Transverse colon (tissue), 4 donors: ENCODE measurements around the gene TENM4. TPM values are rescaled to one million over a fixed set of nuclear protein-coding genes. Genes with fewer than 3 reads are reported as not detected.

Experiments
- DNase-seq: peaks from one replicate; pipeline ENCODE4 v3.0.0-alpha.2; 2019
- H3K27ac ChIP-seq, 4 donors: fragments of 200-600 bp; sonication (generic); 2 replicates each; pipeline ENCODE4 v1.5.1; 2016 to 2018; ENCODE audit warnings: inconsistent platforms in 4 of 4
- H3K27me3 ChIP-seq: fragments of 200-600 bp; sonication (generic); 2 replicates; pipeline ENCODE4 v1.5.1; 2017; ENCODE audit warnings: inconsistent platforms
- H3K36me3 ChIP-seq, 4 donors: fragments of 200-600 bp; sonication (generic); 2 replicates each; pipeline ENCODE4 v1.5.1; 2017 to 2019; ENCODE audit warnings: inconsistent platforms in 4 of 4
- H3K4me1 ChIP-seq, 4 donors: fragments of 200-600 bp; sonication (generic); 2 replicates each; pipeline ENCODE4 v1.5.1; 2017 to 2020; ENCODE audit warnings: inconsistent platforms in 4 of 4
- H3K4me3 ChIP-seq, 4 donors: fragments of 200-600 bp; sonication (generic); 1 replicate in 1 of 4; 2 replicates in 3 of 4; pipeline versions ENCODE4 v1.5.1 to v1.6.1; 2017 to 2019; ENCODE audit warnings: inconsistent platforms in 4 of 4
- H3K9me3 ChIP-seq, 2 donors: fragments of 200-600 bp; sonication (generic); 2 replicates each; pipeline ENCODE4 v1.5.1; 2017 to 2019; ENCODE audit warnings: inconsistent platforms in 2 of 2
- CTCF ChIP-seq, 5 experiments: fragments of 200-600 bp in 3 of 5; fragments of 450-650 bp in 2 of 5; sonication (generic) in 3 of 5; IDR thresholded peaks; 1 replicate in 2 of 5; 2 replicates in 3 of 5; pipeline ENCODE4 v1.5.1; 2016 to 2017; ENCODE audit warnings: antibody characterized with exemption in 5 of 5, inconsistent platforms in 3 of 5, mild to moderate bottlenecking in 2 of 5, moderate library complexity in 1 of 5
- EP300 ChIP-seq: sonication (generic); formaldehyde crosslinking; IDR thresholded peaks from one replicate; pipeline ENCODE4 v1.6.1; 2017; ENCODE audit warnings: antibody characterized with exemption, low read depth
- POLR2A ChIP-seq: fragments of 450-650 bp; IDR thresholded peaks from one replicate; pipeline ENCODE4 v1.6.1; 2016; ENCODE audit warnings: antibody characterized with exemption, mild to moderate bottlenecking, moderate library complexity
- POLR2AphosphoS5 ChIP-seq, 3 donors: sonication (generic); formaldehyde crosslinking; IDR thresholded peaks; one replicate each; pipeline ENCODE4 v1.6.1; 2016; ENCODE audit warnings: antibody characterized with exemption in 3 of 3
- WGBS, 2 donors: methylation state at CpG; one replicate each; pipeline ENCODE4 v1.1.5; 2018; ENCODE audit warnings: low coverage in 1 of 2; 5-methylcytosine and 5-hydroxymethylcytosine counted together
- in situ Hi-C, 4 donors: fragments of 200-750 bp; cut with MboI; loops; one replicate each; pipeline versions ENCODE4 v1.15.0 to v1.15.1; 2017; ENCODE audit warnings: low sequenced_read_pairs in 3 of 4, low pct_ligation_motif_present in 1 of 4, low pct_unique_long_range_greater_than_20kb in 1 of 4
- intact Hi-C: fragments of 100-400 bp; cut with DNase I; formaldehyde crosslinking; loops from one replicate; pipeline ENCODE4 v1.15.1; 2023; ENCODE audit warnings: low total_unique reads
- total RNA-seq, 4 donors: library from RNA; depleted of rRNA; stranded (reverse); fragments of >200 nt; gene quantifications; one replicate each; pipeline ENCODE4 v1.1.0, GENCODE V29; 2016

The TENM4 gene
- total RNA-seq, 4 donors from 2014 or later: 0.14 to 0.79 (median 0.39) TPM

- H3K36me3 ChIP-seq: no peaks in the 10 kb centered on the region
- H3K9me3 ChIP-seq: no peaks in the 10 kb centered on the region
- no peak for DNase-seq
- H3K27ac ChIP-seq: no peak overlapping the region
- no peaks in the 10 kb centered on the region for H3K27me3 ChIP-seq
- in situ Hi-C loops (no loop called here), intact Hi-C loops (no loop called here)
- H3K4me3 ChIP-seq: no peak overlapping the region
- TF ChIP-seq EP300 (no peak), CTCF (IDR thresholded peaks at IDR 0.05) (no peak), POLR2A (no peak), POLR2AphosphoS5 (IDR thresholded peaks at IDR 0.05) (no peak)
- 86% methylated on average over 2 of the region's 2 CpGs; no CpG with 5 or more reads in 1 of the 2 donors for WGBS, 2 donors
- no peaks in the 10 kb centered on the region for H3K4me1 ChIP-seq
These were observed 50.4 kb downstream of the TENM4 start for GRCh38 chr11:79390477-79390876.

GRCh38 chr11:79388201-79388600 lies 52.6 kb downstream of the TENM4 start:
- no peaks in the 10 kb centered on the region for H3K27me3 ChIP-seq
- no peak overlapping the region for H3K27ac ChIP-seq
- 69 to 73% methylated on average over 2 of the region's 2 CpGs for WGBS, 2 donors
- DNase-seq: no peak
- in situ Hi-C loops: loop anchor here in 1 of 4 donors (10.0 kb wide), 1 partner anchor 63 kb away; no protein-coding TSS in a partner anchor
- H3K4me3 ChIP-seq: no peak overlapping the region
- no peak for TF ChIP-seq POLR2A
- TF ChIP-seq CTCF (IDR thresholded peaks at IDR 0.05): no peak
- TF ChIP-seq POLR2AphosphoS5 (IDR thresholded peaks at IDR 0.05): no peak
- TF ChIP-seq EP300: no peak
- no peaks in the 10 kb centered on the region for H3K36me3 ChIP-seq
- H3K9me3 ChIP-seq: no peaks in the 10 kb centered on the region
- intact Hi-C loops: no loop called here
- H3K4me1 ChIP-seq: no peaks in the 10 kb centered on the region

- H3K9me3 ChIP-seq: no peaks in the 10 kb centered on the region
These were observed 57.0 kb downstream of the TENM4 start for GRCh38 chr11:79383874-79384273.

GRCh38 chr11:79382301-79383050 lies 58.4 kb downstream of the TENM4 start:
- no peaks in the 10 kb centered on the region for H3K9me3 ChIP-seq
- DNase-seq: no peak
- no peaks in the 10 kb centered on the region for H3K36me3 ChIP-seq
- no peak overlapping the region for H3K4me3 ChIP-seq
- intact Hi-C loops: no loop called here
- whole genome bisulfite sequencing, 2 donors: 25 to 61% methylated on average over 2 to 6 of the region's 6 CpGs
- H3K4me1 ChIP-seq: no peaks in the 10 kb centered on the region
- in situ Hi-C loops: loop anchor here in 1 of 4 donors (10.0 kb wide), 1 partner anchor 58 kb away; no protein-coding TSS in a partner anchor
- TF ChIP-seq POLR2A (no peak), EP300 (no peak), POLR2AphosphoS5 (IDR thresholded peaks at IDR 0.05) (no peak), CTCF (IDR thresholded peaks at IDR 0.05) (no peak)
- H3K27me3 ChIP-seq: no peaks in the 10 kb centered on the region
- H3K27ac ChIP-seq: no peak overlapping the region

More at GRCh38 chr11:79383874-79384273, 57.0 kb downstream of the TENM4 start:
- in situ Hi-C loops: loop anchor here in 1 of 4 donors (10.0 kb wide), 1 partner anchor 59 kb away; no protein-coding TSS in a partner anchor
- no peak for TF ChIP-seq POLR2AphosphoS5 (IDR thresholded peaks at IDR 0.05)
- TF ChIP-seq EP300: no peak
- TF ChIP-seq POLR2A: no peak
- no peak for TF ChIP-seq CTCF (IDR thresholded peaks at IDR 0.05)
- Histone ChIP-seq H3K4me3 (no peak overlapping the region), H3K27me3 (no peaks in the 10 kb centered on the region), H3K27ac (no peak overlapping the region), H3K36me3 (no peaks in the 10 kb centered on the region), H3K4me1 (no peaks in the 10 kb centered on the region)
- intact Hi-C loops: no loop called here
- DNase-seq: no peak
- 67 to 82% methylated on average over 3 of the region's 3 CpGs for WGBS, 2 donors
